ENCODE results near the gene LRCH2. TPM values are rescaled to one million over a fixed set of nuclear protein-coding genes. Genes with fewer than 3 reads are reported as not detected.

LRCH2 gene, protein sequence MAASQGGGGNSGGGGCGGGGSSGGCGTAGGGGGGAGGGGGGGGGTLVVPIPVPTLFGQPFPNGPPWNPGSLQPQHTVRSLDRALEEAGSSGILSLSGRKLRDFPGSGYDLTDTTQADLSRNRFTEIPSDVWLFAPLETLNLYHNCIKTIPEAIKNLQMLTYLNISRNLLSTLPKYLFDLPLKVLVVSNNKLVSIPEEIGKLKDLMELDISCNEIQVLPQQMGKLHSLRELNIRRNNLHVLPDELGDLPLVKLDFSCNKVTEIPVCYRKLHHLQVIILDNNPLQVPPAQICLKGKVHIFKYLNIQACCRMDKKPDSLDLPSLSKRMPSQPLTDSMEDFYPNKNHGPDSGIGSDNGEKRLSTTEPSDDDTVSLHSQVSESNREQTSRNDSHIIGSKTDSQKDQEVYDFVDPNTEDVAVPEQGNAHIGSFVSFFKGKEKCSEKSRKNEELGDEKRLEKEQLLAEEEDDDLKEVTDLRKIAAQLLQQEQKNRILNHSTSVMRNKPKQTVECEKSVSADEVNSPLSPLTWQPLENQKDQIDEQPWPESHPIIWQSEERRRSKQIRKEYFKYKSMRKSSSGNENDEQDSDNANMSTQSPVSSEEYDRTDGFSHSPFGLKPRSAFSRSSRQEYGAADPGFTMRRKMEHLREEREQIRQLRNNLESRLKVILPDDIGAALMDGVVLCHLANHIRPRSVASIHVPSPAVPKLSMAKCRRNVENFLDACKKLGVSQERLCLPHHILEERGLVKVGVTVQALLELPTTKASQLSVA
- total RNA-seq (2014; rRNA removed; shearing (Covaris generic)): 0.03 and 0.89 TPM in 2 replicates

GRCh38 chrX:115233497-115234455, at the start of gene LRCH2:
LRCH2 (minus strand) TSS chrX:115234096; CDS start chrX:115234041, 55 bp downstream.
- no peaks in the 10 kb centered on the region for H3K36me3 ChIP-seq
- DNase-seq (ENCODE audit: low read depth in 1 of 2, low spot score in 2 of 2): peak in 1 of 2 experiments; percentile 42
- no peak within 1 kb of the TSS for H3K27ac ChIP-seq
- H3K4me1 ChIP-seq (replicated peaks): no peaks in the 10 kb centered on the region
- peak within 1 kb of the TSS; percentile 23 for H3K4me3 ChIP-seq
- no peaks in the 10 kb centered on the region for H3K9me3 ChIP-seq (replicated peaks)
- H3K27me3 ChIP-seq (replicated peaks): no peaks in the 10 kb centered on the region

- Histone ChIP-seq H3K36me3 (no peaks in the 10 kb centered on the region), H3K27me3 (replicated peaks) (no peaks in the 10 kb centered on the region), H3K9me3 (replicated peaks) (no peaks in the 10 kb centered on the region), H3K4me1 (replicated peaks) (no peaks in the 10 kb centered on the region), H3K4me3 (no peak overlapping the region), H3K27ac (no peak overlapping the region)
- no peak for DNase-seq (ENCODE audit: low read depth in 1 of 2, low spot score in 2 of 2)
Measured at GRCh38 chrX:115269051-115269683, 35.3 kb upstream of the LRCH2 start.

DNA sequence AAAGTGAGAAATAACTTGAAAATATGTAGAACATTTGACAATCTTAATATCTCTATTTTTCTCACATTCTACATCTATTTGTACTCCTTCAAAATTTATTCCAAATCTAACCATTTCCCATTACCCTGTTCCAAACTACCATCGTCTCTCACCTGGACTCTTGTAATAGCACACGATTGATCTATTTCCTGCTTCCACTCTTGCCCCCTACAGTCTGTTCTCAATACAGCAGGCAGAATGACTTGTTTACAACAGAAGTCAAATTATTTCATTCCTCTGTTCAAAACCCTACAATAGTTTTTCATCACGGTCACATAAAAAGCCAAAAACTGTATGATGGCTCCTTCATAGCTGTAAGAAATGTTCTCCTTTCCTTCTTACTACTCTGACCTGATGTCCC, 34.5 kb upstream of the LRCH2 start:
- Histone ChIP-seq H3K9me3 (replicated peaks) (no peaks in the 10 kb centered on the region), H3K27ac (no peak overlapping the region), H3K4me3 (no peak overlapping the region), H3K27me3 (replicated peaks) (no peaks in the 10 kb centered on the region), H3K4me1 (replicated peaks) (no peaks in the 10 kb centered on the region), H3K36me3 (no peaks in the 10 kb centered on the region)
- no peak for DNase-seq (ENCODE audit: low read depth in 1 of 2, low spot score in 2 of 2)

GRCh38 chrX:115266300-115266699, 32.4 kb upstream of the LRCH2 start:
- no peak for DNase-seq (ENCODE audit: low read depth in 1 of 2, low spot score in 2 of 2)
- no peak overlapping the region for H3K27ac ChIP-seq
- H3K4me3 ChIP-seq: no peak overlapping the region
- H3K27me3 ChIP-seq (replicated peaks): no peaks in the 10 kb centered on the region
- no peaks in the 10 kb centered on the region for H3K36me3 ChIP-seq
- H3K9me3 ChIP-seq (replicated peaks): no peaks in the 10 kb centered on the region
- no peaks in the 10 kb centered on the region for H3K4me1 ChIP-seq (replicated peaks)

DNA sequence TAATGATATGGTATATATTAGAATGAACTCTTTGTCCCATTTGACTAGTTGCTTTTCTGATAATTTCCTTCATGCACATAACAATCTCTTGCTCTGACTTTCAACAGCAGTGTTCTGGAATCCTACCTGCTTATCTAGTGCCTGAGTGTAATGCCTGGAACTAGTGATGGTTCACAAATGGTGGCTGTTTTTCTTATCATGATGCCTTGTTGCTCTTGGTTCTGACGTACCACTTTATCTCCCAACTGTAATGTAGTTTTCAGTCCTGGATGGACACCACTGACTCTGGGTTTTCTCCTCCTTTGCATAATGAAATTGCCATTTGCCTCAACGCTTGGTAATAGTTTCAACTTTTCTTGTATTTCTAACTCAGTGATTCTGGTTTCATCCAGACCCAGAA, 30.1 kb upstream of the LRCH2 start:
- no peaks in the 10 kb centered on the region for H3K9me3 ChIP-seq (replicated peaks)
- H3K27ac ChIP-seq: no peak overlapping the region
- H3K36me3 ChIP-seq: no peaks in the 10 kb centered on the region
- H3K4me1 ChIP-seq (replicated peaks): no peaks in the 10 kb centered on the region
- no peak overlapping the region for H3K4me3 ChIP-seq
- H3K27me3 ChIP-seq (replicated peaks): no peaks in the 10 kb centered on the region
- no peak for DNase-seq (ENCODE audit: low read depth in 1 of 2, low spot score in 2 of 2)

GRCh38 chrX:115261148-115261547, 27.3 kb upstream of the LRCH2 start:
- H3K4me1 ChIP-seq (replicated peaks): no peaks in the 10 kb centered on the region
- H3K9me3 ChIP-seq (replicated peaks): no peaks in the 10 kb centered on the region
- H3K4me3 ChIP-seq: no peak overlapping the region
- H3K27ac ChIP-seq: no peak overlapping the region
- no peaks in the 10 kb centered on the region for H3K27me3 ChIP-seq (replicated peaks)
- DNase-seq (ENCODE audit: low read depth in 1 of 2, low spot score in 2 of 2): no peak
- no peaks in the 10 kb centered on the region for H3K36me3 ChIP-seq

- Histone ChIP-seq H3K27ac (no peak overlapping the region), H3K4me1 (replicated peaks) (no peaks in the 10 kb centered on the region), H3K4me3 (no peak overlapping the region), H3K36me3 (no peaks in the 10 kb centered on the region), H3K9me3 (replicated peaks) (no peaks in the 10 kb centered on the region), H3K27me3 (replicated peaks) (no peaks in the 10 kb centered on the region)
- DNase-seq (ENCODE audit: low read depth in 1 of 2, low spot score in 2 of 2): no peak
Measured at GRCh38 chrX:115260330-115260729, 26.4 kb upstream of the LRCH2 start.

GRCh38 chrX:115259238-115259875, 25.5 kb upstream of the LRCH2 start:
- Histone ChIP-seq H3K4me1 (replicated peaks) (no peaks in the 10 kb centered on the region), H3K27me3 (replicated peaks) (no peaks in the 10 kb centered on the region), H3K4me3 (no peak overlapping the region), H3K27ac (no peak overlapping the region), H3K9me3 (replicated peaks) (no peaks in the 10 kb centered on the region), H3K36me3 (no peaks in the 10 kb centered on the region)
- DNase-seq (ENCODE audit: low read depth in 1 of 2, low spot score in 2 of 2): no peak

- DNase-seq (ENCODE audit: low read depth in 1 of 2, low spot score in 2 of 2): no peak
- no peaks in the 10 kb centered on the region for H3K36me3 ChIP-seq
Measured at GRCh38 chrX:115257711-115258110, 23.8 kb upstream of the LRCH2 start.

GRCh38 chrX:115255003-115255402, 21.1 kb upstream of the LRCH2 start:
- H3K27me3 ChIP-seq (replicated peaks): no peaks in the 10 kb centered on the region
- no peaks in the 10 kb centered on the region for H3K9me3 ChIP-seq (replicated peaks)
- DNase-seq (ENCODE audit: low read depth in 1 of 2, low spot score in 2 of 2): no peak
- H3K36me3 ChIP-seq: no peaks in the 10 kb centered on the region
- H3K4me1 ChIP-seq (replicated peaks): no peaks in the 10 kb centered on the region
- no peak overlapping the region for H3K27ac ChIP-seq
- no peak overlapping the region for H3K4me3 ChIP-seq

More at GRCh38 chrX:115257711-115258110, 23.8 kb upstream of the LRCH2 start:
- no peaks in the 10 kb centered on the region for H3K9me3 ChIP-seq (replicated peaks)
- no peak overlapping the region for H3K27ac ChIP-seq
- H3K4me3 ChIP-seq: no peak overlapping the region
- no peaks in the 10 kb centered on the region for H3K27me3 ChIP-seq (replicated peaks)
- H3K4me1 ChIP-seq (replicated peaks): no peaks in the 10 kb centered on the region

DNA sequence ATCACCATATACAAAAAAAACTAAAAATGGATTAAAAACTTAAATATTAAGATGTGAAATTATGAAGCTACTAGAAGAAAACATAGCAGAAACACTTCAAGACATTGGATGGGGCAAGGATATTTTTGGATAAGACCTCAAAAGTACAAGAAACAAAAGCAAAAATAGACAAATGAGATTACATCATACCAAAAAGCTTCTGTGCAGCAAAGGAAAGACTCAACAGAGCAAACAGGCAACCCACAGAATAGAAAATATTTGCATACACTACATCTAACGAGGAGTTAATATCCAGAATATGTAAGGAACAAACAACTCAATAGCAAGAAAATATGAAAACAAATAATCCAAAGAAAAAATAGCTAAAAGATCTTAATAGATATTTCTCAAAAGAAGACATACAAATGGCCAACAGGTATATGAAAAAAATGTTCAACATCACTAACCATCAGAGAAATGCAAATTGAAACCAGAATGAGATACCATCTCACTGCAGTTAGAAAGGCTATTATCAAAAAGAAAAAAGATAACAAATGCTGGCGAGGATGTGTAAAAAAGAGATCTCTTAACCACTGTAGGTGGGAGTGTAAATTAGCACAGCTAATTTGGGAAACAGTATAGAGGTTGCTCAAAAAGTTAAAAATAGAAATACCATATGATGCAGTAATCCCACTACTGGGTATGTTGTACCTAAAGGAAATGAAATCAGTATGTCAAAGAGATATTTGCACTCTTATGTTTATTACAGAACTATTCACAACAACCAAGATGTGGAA, 17.8 kb upstream of the LRCH2 start:
- Histone ChIP-seq H3K4me3 (no peak overlapping the region), H3K36me3 (no peaks in the 10 kb centered on the region), H3K4me1 (replicated peaks) (no peaks in the 10 kb centered on the region), H3K9me3 (replicated peaks) (no peaks in the 10 kb centered on the region), H3K27me3 (replicated peaks) (no peaks in the 10 kb centered on the region), H3K27ac (no peak overlapping the region)
- DNase-seq (ENCODE audit: low read depth in 1 of 2, low spot score in 2 of 2): no peak

DNA sequence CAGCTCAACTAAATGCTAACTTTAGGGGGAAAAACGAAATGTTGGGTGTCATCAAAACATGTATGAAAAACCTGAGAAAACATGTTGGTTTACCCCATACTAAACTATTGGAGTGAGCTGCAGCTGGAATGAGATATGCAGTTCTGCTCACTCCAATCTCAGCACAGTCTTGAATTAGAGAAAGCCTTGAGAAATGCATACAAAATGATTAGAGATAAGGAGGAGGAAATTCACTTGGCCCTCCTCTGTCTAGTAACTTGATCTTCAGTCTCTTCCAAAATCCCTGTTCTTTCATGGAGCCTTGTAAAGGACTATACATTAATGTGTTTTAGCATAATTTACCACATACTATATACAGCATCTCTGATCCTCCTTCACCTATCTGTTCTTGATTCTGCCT, 3.2 kb upstream of the LRCH2 start:
- Histone ChIP-seq H3K36me3 (no peaks in the 10 kb centered on the region), H3K9me3 (replicated peaks) (no peaks in the 10 kb centered on the region), H3K4me3 (no peak overlapping the region), H3K4me1 (replicated peaks) (no peaks in the 10 kb centered on the region), H3K27me3 (replicated peaks) (no peaks in the 10 kb centered on the region), H3K27ac (no peak overlapping the region)
- no peak for DNase-seq (ENCODE audit: low read depth in 1 of 2, low spot score in 2 of 2)
